Activated naive CD4-positive, alpha-beta T cell (primary cell): ENCODE measurements around the gene CYB561.
"Not testable (repeated sequence)": the region's sequence is repeated elsewhere in the genome, so short reads cannot be mapped to it uniquely, and the experiment has no call there.

ENCODE experiments used
- DNase-seq, 4 experiments: peaks; one replicate each; lab custom pipeline; 2025; lab: John Stamatoyannopoulos, UW

Gene CYB561

DNA sequence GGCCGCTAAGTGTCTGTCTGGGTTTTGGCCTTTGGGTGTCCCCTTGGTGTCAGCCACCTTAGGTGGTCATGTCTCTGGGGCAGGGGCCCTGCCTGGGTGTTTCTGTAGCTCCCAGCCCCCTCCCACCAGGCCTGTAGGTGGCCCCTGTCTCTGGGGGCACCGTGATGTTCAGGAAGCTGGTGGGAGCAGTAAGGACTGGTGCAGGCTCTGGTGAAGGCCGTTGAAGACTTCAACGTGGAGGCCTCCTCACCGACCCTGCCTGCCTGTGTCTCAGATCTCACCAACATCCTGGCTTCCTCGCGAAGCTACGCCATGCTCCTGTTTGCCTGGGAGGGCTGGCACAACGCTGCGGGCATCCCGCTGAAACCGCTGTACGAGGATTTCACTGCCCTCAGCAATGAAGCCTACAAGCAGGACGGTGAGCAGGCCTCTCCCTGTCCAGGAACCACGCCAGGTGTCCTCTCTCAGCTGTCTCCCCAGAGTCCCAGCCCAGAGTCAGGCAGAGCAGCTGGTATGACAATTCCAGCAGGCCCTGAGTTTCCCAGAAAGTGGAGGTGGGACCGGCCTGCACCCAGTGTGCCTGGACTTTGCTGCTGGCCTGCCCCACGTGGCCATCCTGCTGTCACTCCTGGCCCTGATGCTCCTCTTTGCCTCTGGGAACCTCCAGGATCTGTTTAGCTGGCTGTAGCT, 33.5 kb upstream of the CYB561 start:
- DNase-seq, result no peak

- peak; percentile 14 to 53 (median 36) for DNase-seq
Observed at GRCh38 chr17:63478814-63479494, 32.8 kb upstream of the CYB561 start.

DNA sequence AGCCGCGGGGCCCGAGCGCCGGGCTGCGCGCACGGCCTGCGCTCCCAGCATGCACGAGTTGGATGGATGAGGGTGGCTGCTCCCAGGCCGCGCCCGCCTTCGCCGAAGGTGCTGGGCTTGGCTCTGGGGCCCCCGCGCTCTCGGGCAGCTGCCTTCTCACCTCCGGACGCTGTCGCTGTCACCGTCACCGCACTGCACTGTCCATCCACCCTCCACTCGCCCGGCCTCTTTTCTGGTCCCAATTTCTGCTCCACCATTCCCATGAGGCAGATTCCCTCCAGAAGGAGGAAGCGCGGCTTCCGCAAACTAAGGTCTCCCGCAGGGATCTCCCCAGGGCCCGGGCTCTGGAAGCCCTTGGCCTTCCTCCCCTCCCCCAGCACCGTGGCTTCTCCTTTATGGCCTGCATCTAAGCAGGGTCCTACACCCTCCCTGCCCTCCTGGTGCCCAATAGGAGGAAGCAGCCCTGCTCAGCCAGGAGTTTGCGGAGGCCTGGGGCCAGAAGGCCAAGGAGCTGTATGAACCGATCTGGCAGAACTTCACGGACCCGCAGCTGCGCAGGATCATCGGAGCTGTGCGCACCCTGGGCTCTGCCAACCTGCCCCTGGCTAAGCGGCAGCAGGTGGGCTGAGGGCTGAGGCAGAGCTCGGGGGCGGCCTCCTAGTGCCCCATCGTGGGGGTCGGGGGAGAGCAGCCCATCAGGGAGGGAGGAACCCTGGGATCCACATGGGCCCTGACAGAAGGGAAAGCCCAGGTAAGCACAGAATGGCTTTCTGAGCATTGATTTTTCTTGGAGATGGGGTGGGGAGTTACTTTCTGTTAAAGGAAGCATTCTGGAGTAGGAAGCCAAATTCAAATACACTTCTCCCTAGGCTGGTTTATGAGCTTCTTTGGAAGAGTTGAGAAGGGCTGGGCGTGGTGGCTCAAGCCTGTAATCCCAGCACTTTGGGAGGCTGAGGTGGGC, 31.7 kb upstream of the CYB561 start:
- DNase-seq, result no peak

- DNase-seq, result no peak
Observed at GRCh38 chr17:63476854-63477479, 30.9 kb upstream of the CYB561 start, which contains the start of gene ACE. Gene ACE (plus strand): TSS chr17:63477061. CDS start chr17:63477095, 34 bp downstream.

GRCh38 chr17:63476459-63476853, 30.4 kb upstream of the CYB561 start:
- no peak for DNase-seq

GRCh38 chr17:63475491-63476412, 29.6 kb upstream of the CYB561 start:
- DNase-seq, result no peak

- no peak for DNase-seq
Observed at GRCh38 chr17:63474586-63475460, 28.7 kb upstream of the CYB561 start.

GRCh38 chr17:63474174-63474573, 28.1 kb upstream of the CYB561 start:
- no peak for DNase-seq

- DNase-seq, result not testable (repeated sequence)
Observed at GRCh38 chr17:63468099-63468498, 22.0 kb upstream of the CYB561 start.

DNA sequence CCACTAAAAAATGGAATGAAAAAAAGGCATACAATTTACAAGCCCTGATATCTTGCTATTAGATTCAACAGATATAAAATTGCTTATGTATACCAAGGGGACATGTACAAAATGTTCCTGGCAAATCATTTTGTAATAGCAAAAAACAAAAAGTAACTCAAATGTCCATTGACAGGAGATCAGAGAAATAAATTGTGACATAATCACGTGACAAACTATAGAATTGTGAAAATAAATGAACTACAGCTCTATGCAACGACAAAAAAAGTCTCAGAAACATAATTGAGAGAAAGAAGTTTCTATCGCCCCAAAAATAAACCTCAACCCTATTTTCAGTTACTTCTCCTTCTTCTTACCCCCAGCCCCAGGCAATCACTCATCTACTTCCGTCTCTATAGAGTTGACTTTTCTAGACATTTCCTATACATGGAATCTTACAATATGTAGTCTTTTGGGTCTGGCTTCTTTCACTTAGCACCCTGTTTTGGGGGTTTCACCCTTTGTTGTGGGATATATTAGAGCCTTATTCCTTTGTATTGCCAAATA, 18.7 kb upstream of the CYB561 start:
- DNase-seq, result no peak

DNA sequence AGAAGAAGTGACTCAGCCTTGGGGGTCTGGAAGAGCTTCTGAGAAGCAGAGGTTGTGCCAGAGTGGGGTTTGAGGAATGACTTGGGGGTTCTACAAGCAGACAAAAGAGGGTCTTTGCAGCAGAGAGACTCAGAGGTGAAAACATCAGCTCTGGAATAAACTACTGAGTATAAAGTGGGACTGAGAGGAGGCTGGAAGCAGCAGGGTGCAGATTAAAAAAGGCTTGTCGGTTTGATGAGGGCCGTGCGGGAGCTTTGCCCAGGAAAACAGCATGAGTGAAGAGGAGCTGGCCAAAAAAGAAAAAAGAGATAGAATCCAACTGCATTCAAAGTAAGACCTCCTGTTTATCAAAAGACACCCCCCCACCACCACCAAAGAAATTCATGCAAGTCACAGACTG, 17.7 kb upstream of the CYB561 start:
- no peak for DNase-seq

- no peak for DNase-seq
Observed at GRCh38 chr17:63460018-63460417, 13.9 kb upstream of the CYB561 start.

GRCh38 chr17:63458478-63458877, 12.4 kb upstream of the CYB561 start:
- DNase-seq, result no peak

- no peak for DNase-seq
Observed at GRCh38 chr17:63455417-63455816, 9.3 kb upstream of the CYB561 start.

GRCh38 chr17:63454915-63455314, 8.8 kb upstream of the CYB561 start:
- no peak for DNase-seq

DNA sequence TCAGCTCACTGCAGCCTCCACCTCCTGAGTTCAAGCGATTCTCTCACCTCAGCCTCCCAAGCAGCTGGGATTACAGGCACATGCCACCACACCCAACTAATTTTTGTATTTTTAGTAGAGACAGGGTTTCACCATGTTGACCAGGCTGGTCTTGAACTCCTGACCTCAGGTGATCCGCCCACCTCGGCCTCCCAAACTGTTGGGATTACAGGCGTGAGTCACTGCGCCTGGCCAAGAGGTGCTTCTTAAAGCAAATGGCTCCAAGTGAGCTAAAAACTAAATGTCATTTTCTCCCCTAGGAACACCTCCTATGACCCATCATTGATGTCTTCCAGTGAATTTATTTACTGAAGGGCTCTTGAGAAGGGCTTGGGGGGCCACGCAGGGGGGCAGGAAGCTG, 8.3 kb upstream of the CYB561 start:
- DNase-seq, result not testable (repeated sequence)

GRCh38 chr17:63452962-63453551, 7.0 kb upstream of the CYB561 start:
- DNase-seq, result no peak

- no peak for DNase-seq
Observed at GRCh38 chr17:63452046-63452961, 6.2 kb upstream of the CYB561 start.
